Uterus (tissue), 2 donors: Measurements from ENCODE around the gene HACE1.

Experiments used
- CTCF ChIP-seq, 4 experiments: fragments of 200-600 bp in 2 of 4; fragments of 450-650 bp in 2 of 4; sonication (generic) in 2 of 4; IDR thresholded peaks; one replicate each; pipeline ENCODE4 v1.5.1; 2016 to 2019; ENCODE audit warnings: antibody characterized with exemption in 4 of 4, mild to moderate bottlenecking in 2 of 4, moderate library complexity in 1 of 4
- POLR2A ChIP-seq, 2 donors: fragments of 450-650 bp; IDR thresholded peaks; one replicate each; pipeline ENCODE4 v1.6.1; 2016; ENCODE audit warnings: antibody characterized with exemption in 2 of 2, mild to moderate bottlenecking in 1 of 2, moderate library complexity in 1 of 2

- TF ChIP-seq CTCF (IDR thresholded peaks at IDR 0.05) (no peak), POLR2A (IDR thresholded peaks at IDR 0.05) (no peak)
These were observed 69.9 kb downstream of the HACE1 start for GRCh38 chr6:104789770-104790190.
